ENCODE data around the gene LAMA2.

The LAMA2 gene

DNA sequence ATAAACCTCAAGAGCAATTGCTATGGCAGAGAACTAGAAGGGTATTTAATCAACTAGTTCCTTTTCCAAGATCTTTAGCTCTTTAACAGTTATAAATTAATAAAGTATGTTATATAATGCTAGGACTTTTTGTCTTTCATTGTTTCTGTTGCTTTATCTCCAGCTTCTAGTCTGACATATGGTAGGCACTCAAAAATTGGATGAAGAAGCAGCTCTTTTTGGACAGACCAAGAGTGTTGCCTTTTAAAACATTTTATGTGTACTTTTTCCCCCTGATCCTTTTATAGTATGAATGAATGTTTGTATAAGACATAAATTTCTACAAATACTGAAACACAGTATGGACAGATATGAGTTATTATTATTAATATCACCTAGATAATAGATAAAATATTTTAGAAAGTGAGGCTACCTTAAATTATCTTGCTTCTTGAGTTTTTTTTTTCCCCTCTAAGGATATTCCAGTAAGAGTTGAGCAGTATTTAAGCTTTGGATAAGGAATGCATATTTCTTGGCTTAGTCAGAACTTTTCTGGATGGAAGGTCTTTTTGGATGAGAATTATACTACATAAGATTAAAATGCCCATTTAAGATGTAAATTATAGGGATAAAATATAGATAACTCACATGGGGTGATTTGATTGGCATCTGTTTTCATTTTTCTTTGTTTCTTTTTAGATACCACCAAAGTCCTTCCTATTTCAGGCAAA is 16.6 kb downstream of the LAMA2 start:
- DNase-seq: no peak

DNA sequence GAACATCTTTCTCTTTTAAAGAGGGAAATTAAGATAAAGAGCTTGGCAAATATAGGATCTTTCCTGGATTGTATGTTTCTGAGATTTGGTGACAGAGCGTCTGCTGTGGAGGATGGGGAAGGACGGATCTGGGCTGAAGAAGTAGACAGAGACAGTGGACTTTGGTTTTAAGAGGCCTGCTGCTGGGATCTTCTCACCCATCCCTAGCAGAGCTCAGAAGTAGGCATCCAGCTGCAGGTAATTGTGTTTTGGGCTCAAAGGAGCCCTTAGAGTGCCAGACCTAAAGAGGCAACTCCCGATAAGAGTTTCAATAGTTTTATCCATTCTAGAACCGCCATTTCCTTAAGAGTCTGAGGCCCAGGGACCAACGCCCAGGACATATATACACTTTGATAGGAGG is 20.8 kb downstream of the LAMA2 start:
- DNase-seq: no peak

- DNase-seq: no peak
These were observed 31.1 kb downstream of the LAMA2 start for GRCh38 chr6:128914051-128914450.

- no peak for DNase-seq
These were observed 35.9 kb downstream of the LAMA2 start for GRCh38 chr6:128918886-128919285.

DNA sequence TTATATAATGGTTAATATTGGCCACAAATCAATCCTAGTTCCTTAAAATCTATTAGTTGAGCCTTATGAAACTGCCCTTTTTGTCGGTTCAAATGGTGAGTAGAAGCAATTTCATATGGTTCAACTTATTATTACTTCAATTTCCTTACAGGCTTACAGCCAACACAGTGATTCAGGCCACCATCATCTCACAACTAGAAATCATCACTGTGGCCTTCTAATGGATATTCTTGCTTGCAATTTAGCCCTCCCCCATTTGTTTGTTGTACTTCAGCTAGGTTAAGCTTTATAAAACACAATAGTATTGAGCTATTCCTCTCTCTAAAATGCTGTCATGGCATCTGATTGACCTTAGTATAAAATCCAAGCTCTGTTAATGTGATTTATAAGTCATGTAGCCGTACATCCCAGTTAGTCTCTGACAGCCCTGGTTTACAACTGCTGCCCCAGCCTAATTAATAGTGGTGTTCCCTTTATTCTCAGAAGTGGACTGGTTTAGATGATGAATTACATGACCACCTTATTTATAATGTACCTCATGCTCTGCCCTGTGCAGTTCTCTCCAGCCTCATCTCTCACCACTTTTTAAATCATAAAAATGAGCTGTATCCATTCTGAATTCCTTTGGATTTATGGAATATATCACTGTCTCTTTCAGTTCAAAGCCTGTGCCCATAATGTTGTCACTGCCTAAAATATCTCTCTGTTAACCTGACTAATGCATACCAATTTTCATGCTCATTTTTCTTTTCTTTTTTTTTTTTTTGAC is 36.7 kb downstream of the LAMA2 start:
- no peak for DNase-seq

- DNase-seq: no peak
These were observed 42.8 kb downstream of the LAMA2 start for GRCh38 chr6:128925765-128926164.

GRCh38 chr6:128929869-128930268 is 46.9 kb downstream of the LAMA2 start:
- DNase-seq: no peak

DNA sequence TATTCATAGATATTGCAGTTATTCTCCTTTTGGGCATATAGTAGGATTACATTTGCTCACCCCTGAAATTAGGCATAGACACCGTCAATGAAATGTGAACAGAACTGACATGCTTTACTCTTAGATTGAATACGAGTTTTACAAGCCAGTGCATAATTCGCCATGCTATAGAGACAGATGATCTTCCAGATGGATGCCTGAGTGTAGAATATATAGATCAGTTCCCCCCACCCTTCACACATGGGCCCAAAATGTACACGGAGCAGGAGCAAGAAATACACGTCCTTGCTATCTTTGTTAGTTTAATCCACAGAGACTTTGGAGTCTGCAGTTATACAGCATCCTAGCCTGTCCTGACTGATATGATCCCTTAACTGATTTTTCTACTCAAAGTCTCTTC is 47.4 kb downstream of the LAMA2 start:
- no peak for DNase-seq

GRCh38 chr6:128932061-128932460 is 49.1 kb downstream of the LAMA2 start:
- DNase-seq: no peak

- DNase-seq: no peak
These were observed 67.9 kb downstream of the LAMA2 start for GRCh38 chr6:128950864-128951263.

GRCh38 chr6:128952902-128953301 is 70.0 kb downstream of the LAMA2 start:
- DNase-seq: no peak

GRCh38 chr6:128954308-128955043 is 71.5 kb downstream of the LAMA2 start:
- no peak for DNase-seq

DNA sequence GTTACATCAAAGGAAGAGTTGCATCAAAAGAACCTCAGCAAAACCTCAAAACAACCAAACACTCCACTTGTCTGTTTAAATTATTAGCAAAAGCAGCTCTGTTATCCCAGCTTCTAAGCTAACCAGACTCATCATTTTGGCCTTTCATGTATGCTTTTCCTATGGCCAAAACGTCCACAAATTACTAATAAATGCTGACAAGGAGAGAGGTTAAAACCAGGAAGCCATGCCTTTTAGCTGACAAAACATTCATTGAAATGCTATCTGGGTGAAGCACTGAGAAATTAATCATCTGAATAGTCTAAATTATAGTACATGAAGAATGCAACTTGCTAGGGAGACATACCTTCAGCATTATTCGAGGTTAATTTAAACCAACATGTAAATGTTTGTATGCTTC is 80.6 kb downstream of the LAMA2 start:
- DNase-seq: no peak

DNA sequence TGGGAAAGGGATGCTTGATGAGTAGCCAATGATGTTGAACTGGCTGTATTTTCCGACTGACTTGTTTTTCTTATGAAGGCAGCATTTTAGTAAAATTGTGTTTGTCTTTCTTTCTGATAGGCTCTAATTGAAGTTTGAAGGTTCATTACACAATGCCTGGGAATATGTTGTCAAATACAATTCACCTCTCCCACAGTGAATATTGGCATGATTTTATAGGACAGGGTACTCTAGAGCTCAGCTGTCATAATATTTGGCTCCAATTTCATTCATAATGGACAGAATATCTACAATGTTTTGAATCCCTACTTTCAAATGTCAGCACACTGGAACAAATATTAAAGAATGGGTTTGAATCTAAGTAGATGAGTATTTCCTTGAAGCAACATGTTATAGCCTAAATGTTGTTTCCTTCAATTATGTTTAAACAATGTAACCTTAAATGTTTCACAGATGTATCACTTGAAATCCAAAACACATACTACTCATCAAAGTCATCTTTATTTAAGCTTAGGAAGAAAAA is 81.4 kb downstream of the LAMA2 start:
- DNase-seq: no peak

DNA sequence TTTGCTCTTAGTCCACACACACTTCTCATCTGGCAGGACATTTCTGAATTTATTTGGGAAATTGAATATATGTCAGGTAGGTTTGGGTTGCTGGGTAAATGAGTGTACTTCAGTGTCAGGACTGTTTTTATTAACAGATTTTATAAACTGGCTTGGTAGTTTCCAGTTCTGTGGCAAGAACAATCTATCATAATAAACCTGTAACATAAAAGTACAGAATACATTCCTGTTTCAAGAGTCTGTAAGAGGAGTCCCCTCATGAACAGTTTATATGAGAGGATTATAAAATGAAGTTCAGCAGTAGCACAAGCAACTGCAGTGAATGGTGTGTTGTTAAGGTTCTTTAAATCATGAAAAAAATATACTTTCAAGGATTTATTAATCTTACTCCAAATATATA is 81.8 kb downstream of the LAMA2 start:
- DNase-seq: no peak

DNA sequence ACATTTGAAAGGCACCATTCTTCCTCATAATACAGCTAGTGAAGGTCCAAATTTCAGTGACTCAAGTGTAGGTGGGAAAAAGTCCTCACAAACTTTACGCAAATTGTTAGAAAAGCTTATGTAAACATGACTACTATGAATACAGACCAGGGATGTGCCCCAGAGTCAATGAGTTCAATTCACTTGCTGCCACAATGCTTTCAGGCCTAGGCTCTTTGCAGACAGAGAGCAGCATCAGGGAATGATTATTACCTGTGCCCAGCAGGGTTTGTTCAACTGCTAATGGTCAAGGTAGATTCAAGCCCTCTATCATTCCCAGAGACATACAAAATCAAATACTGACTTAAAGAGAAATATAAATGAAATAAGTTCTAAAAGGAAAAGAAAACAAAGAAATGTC is 84.0 kb downstream of the LAMA2 start:
- DNase-seq: no peak

GRCh38 chr6:128979071-128979470 is 96.1 kb downstream of the LAMA2 start:
- no peak for DNase-seq

GRCh38 chr6:128981716-128982115 is 98.8 kb downstream of the LAMA2 start:
- no peak for DNase-seq

DNA sequence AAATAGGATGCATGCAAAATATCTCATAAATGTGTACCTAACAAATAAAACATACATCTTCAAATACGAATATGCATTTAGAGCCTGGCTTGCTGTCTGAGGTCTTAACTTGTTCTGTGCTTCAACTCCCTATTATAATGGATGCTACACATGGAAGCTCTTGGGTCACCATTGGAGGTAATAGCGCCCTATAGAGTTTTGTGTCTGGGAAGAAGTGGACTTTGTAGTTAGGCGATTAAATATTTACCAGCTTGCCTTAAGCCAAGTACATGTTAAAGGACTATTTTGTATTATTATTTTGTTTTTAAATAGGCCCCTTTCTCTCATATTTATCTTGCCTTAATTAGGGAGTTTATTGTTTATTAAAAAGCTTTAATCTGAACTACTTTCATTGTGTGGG is 107.4 kb downstream of the LAMA2 start:
- no peak for DNase-seq

DNA sequence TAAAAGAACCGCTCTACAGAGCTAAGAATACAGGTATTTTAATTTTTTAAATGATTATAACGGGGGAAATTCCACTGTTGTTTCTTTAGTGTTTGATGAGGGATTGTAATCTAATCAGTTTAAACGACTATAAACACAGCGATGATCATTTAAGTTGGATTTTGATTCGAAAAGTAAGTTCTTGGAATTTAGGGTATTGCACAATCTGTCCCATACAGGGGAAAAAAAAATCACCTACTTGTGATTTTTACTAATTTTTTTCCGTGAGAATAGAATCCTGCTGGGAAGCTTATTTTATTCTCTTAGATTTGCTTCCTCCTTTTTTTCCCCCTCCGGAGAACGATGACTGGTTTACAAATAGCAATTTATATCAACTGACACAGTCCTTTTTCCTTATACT is 108.0 kb downstream of the LAMA2 start:
- no peak for DNase-seq

DNA sequence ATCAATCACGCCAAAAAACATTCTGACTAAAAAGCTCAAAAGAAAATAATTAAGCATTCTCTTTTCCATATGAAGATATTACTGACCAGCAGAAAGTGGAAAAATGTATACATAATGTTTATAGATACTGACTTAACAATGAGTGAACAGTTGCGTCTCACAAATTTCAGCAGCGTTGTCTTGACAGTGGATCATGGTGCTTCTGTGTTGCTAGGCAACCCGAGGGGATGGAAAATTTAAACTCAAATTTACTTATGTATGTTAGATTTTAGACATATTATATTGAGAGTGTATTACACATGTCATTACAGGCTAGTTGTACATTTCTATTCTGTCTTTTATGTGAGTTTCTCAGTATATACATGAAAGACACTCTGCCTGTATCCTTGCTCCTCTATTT is 110.2 kb downstream of the LAMA2 start:
- no peak for DNase-seq

DNA sequence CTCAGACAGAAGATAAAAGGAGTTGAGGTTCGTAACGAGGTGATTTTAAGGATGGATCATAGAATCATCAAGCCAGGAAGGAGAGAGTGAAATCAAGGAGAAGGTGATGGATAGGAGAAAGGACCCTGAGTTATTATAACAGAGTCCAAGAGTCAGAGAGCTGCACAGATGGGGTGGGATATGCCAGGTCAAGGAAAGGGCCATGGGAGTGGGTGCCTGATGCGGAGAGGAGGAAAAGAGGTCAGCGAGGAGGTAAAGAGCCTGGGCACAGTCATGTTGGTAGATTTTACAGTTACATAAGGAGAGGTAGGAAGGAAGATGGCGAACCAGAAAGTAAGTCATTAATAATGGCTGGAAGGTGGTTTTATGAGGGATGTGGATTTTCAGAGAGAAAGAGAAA is 114.9 kb downstream of the LAMA2 start:
- no peak for DNase-seq

DNA sequence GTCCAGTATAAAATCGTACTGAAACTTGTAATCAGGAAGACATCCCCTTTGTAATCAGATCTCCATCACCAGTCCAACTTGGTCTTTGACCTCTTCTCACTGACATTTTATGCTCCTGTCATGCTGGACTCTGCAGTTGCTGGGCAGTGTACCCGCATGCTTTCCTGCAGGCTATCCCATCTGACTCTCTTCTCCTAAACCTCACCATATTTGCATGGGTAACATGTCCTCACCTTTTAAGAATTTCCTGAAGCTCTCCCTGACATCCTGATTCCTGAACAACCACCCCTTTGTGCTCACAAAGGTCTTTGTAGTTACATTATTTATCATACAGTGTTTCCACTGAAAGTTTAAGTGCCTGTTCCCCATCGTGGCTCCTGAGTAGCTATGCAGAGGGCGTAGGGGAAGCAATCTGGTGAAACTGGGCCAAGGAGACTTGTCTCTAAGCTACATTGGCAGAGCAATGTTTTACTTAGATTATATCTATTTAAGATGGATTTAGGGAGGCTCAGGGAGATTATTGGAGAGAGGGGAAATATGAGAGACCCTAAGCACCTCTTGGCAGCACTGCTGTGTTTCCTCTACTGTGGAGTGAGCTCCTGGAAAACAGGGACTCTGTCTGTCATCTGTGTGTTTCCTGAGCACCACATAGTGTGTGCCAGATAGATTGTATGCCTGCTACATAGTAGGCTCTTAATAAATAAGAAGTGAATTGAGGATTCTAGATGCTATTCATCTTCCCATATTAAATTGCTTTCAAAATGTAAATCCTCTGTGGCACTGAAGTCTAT is 124.0 kb downstream of the LAMA2 start:
- DNase-seq: no peak

Data from CD4-positive, alpha-beta T cell treated with Interleukin-4 for 4 hours (primary cell).